Thyroid gland (tissue), 4 donors: ENCODE measurements around the gene C1orf167. TPM values are rescaled to one million over a fixed set of nuclear protein-coding genes. Genes with fewer than 3 reads are reported as not detected.

ENCODE experiments used
- DNase-seq, 2 donors: peaks; one replicate each; pipeline ENCODE4 v3.0.0-alpha.2; 2019
- H3K27ac ChIP-seq, 3 donors: fragments of 200-600 bp; sonication (generic); 1 replicate in 2 of 3; 2 replicates in 1 of 3; pipeline ENCODE4 v1.5.1; 2016 to 2019; ENCODE audit warnings: mild to moderate bottlenecking in 1 of 3, moderate library complexity in 1 of 3
- H3K27me3 ChIP-seq: fragments of 200-600 bp; sonication (generic); one replicate; pipeline ENCODE4 v1.5.1; 2019
- H3K36me3 ChIP-seq, 2 donors: fragments of 200-600 bp; sonication (generic); one replicate each; pipeline ENCODE4 v1.5.1; 2016 to 2019
- H3K4me1 ChIP-seq, 2 donors: fragments of 200-600 bp; sonication (generic); one replicate each; pipeline ENCODE4 v1.5.1; 2017 to 2019
- H3K4me3 ChIP-seq, 3 donors: fragments of 200-600 bp; sonication (generic); replicated peaks in 1 of 3; 1 replicate in 2 of 3; 2 replicates in 1 of 3; pipeline ENCODE4 v1.5.1; 2016; ENCODE audit warnings: mild to moderate bottlenecking in 1 of 3
- H3K9me3 ChIP-seq: fragments of 200-600 bp; sonication (generic); one replicate; pipeline ENCODE4 v1.5.1; 2017
- POLR2A ChIP-seq, 2 donors: fragments of 450-650 bp; IDR thresholded peaks; one replicate each; pipeline ENCODE4 v1.6.1; 2017; ENCODE audit warnings: antibody characterized with exemption in 2 of 2, mild to moderate bottlenecking in 2 of 2, moderate library complexity in 1 of 2
- WGBS, 2 donors: methylation state at CpG; one replicate each; pipeline ENCODE4 v1.1.5; 2017; 5-methylcytosine and 5-hydroxymethylcytosine counted together
- intact Hi-C: fragments of 100-400 bp; cut with DNase I; formaldehyde crosslinking; loops from one replicate; pipeline ENCODE4 v1.15.1; 2023
- total RNA-seq, 4 donors: library from RNA; depleted of rRNA; stranded (reverse); fragments of >200 nt; gene quantifications; one replicate each; pipeline ENCODE4 v1.2.3, GENCODE V29; 2016
- TF ChIP-seq, protein P1 (sequence below), 6 experiments: fragments of 200-600 bp in 3 of 6; fragments of 450-650 bp in 3 of 6; sonication (generic) in 3 of 6; IDR thresholded peaks; one replicate each; pipeline ENCODE4 v1.5.1; 2016 to 2019; ENCODE audit warnings: antibody characterized with exemption in 6 of 6, mild to moderate bottlenecking in 2 of 6, inconsistent platforms in 1 of 6, moderate library complexity in 1 of 6

The C1orf167 gene
- total RNA-seq, 4 donors from 2014 or later = 0.22 to 6.3 TPM; not detected in 2

DNA sequence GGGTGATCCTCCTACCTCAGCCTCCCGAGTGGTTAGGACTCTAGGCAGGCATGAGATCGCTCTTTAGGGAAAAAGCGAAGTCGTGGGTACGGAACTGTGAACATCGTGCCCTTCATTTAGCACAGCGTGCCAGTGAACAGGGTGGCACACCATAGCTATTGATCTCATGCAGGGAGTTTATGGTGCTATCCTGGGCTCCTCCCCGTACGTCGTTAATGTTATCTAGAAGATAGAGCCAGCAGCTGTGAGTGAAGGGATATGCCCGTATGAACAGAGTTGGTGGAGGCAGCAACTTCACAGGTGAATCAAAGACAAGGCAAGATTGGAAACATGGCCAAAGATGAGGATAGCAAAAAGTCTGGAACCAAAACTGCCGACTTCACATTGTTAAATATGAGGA lies 55.2 kb downstream of the C1orf167 start:
- TF ChIP-seq, protein P1, sequence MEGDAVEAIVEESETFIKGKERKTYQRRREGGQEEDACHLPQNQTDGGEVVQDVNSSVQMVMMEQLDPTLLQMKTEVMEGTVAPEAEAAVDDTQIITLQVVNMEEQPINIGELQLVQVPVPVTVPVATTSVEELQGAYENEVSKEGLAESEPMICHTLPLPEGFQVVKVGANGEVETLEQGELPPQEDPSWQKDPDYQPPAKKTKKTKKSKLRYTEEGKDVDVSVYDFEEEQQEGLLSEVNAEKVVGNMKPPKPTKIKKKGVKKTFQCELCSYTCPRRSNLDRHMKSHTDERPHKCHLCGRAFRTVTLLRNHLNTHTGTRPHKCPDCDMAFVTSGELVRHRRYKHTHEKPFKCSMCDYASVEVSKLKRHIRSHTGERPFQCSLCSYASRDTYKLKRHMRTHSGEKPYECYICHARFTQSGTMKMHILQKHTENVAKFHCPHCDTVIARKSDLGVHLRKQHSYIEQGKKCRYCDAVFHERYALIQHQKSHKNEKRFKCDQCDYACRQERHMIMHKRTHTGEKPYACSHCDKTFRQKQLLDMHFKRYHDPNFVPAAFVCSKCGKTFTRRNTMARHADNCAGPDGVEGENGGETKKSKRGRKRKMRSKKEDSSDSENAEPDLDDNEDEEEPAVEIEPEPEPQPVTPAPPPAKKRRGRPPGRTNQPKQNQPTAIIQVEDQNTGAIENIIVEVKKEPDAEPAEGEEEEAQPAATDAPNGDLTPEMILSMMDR (IDR thresholded peaks at IDR 0.05) = no peak
- TF ChIP-seq POLR2A (IDR thresholded peaks at IDR 0.05) = no peak
- Histone ChIP-seq H3K4me3 (no peak overlapping the region), H3K4me1 (no peaks in the 10 kb centered on the region), H3K9me3 (no peaks in the 10 kb centered on the region), H3K27ac (no peak overlapping the region), H3K36me3 (peaks cover 33 to 38% of the 10 kb centered on the region in 2 donors), H3K27me3 (no peaks in the 10 kb centered on the region)
- DNase-seq = no peak
- intact Hi-C loops = no loop called here
- WGBS, 2 donors = 96 to 98% methylated on average over 12 of the region's 12 CpGs

DNA sequence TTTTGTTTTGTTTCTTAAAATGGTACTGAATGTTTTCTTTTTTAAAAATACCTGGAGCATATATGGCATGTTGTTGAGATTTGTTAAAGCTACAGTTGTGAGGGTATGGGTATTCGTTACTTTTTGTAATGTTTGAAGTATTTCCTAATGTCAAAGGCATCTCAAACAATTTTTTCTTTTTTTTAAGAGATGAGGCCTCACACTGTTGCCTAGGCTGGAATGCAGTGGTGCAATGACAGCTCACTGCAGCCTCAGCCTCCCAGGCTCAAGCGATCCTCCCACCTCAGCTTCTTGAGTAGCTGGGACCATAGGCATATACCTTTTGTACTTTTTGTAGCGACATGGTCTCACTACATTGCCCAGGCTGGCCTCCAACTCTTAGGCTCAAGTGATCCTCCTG lies 60.1 kb downstream of the C1orf167 start:
- DNase-seq = no peak
- no peak overlapping the region for H3K27ac ChIP-seq
- no peak for TF ChIP-seq POLR2A (IDR thresholded peaks at IDR 0.05)
- TF ChIP-seq, protein P1 (IDR thresholded peaks at IDR 0.05) = no peak
- no peaks in the 10 kb centered on the region for H3K4me1 ChIP-seq
- intact Hi-C loops = no loop called here
- 89 to 90% methylated on average over 3 of the region's 3 CpGs for WGBS, 2 donors
- no peaks in the 10 kb centered on the region for H3K27me3 ChIP-seq
- H3K36me3 ChIP-seq = peaks cover 46 to 63% of the 10 kb centered on the region in 2 donors
- H3K9me3 ChIP-seq = no peaks in the 10 kb centered on the region
- no peak overlapping the region for H3K4me3 ChIP-seq

DNA sequence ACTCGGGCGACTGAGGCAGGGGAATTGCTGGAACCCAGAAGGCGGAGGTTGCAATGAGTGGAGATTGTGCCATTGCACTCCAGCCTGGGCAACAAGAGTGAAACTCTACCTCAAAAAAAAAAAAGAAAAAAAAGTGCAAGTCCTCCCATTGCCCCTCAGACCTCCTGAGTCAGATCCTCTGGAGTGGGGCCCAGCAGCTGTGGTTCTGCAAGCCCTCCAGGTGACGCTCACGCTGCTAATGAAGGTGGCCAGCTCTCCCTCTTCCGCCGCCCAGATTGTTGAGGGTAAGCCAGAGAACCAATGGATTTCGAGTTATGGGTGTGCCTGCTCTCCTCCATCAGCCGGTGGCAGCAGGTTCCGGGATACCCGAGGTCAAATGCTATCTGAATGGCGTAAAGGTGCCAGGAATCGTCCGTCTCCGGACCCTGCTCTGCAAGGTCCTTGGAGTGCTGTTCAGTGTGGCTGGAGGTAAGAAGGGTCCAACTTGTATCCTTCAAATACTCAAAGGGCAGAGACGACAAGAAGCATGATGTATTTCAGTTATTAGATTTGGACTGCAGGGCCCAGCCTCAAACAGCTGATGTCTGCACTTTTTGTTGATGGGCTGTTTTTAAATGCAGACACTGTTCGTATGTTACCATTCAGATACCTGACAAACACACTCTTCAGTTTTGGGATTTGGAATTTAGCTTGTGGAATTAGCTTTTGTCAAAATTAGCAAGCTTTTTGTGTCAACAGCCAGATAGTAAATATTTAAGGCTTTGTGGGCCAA lies 61.6 kb downstream of the C1orf167 start:
- H3K27ac ChIP-seq = no peak overlapping the region
- no peaks in the 10 kb centered on the region for H3K9me3 ChIP-seq
- no peak overlapping the region for H3K4me3 ChIP-seq
- TF ChIP-seq, protein P1 (IDR thresholded peaks at IDR 0.05) = no peak
- TF ChIP-seq POLR2A (IDR thresholded peaks at IDR 0.05) = no peak
- intact Hi-C loops = no loop called here
- H3K36me3 ChIP-seq = peaks cover 49 to 65% of the 10 kb centered on the region in 2 donors
- 92 to 94% methylated on average over 17 of the region's 17 CpGs for WGBS, 2 donors
- no peaks in the 10 kb centered on the region for H3K4me1 ChIP-seq
- H3K27me3 ChIP-seq = no peaks in the 10 kb centered on the region
- DNase-seq = no peak

DNA sequence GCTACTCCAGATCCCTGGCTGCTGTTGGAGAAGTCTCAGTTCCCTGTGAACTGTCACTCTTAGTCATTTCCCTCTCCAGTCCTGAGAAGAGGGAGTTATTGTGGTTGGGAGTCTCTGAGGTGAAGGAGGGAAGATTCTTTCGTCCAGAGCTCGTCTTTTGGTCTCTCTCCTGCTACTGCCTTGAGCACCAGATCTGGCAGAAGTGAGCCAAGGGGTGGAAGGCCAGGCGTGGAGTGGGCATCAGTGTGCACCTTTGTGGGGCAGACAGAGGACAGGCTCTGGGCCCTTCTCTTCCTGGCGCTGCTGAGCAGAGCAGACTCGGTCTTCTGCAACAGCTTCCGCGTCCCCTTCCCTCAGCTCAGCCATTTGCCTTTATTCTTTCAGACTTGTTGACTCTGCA lies 63.1 kb downstream of the C1orf167 start:
- no peaks in the 10 kb centered on the region for H3K4me1 ChIP-seq
- 92 to 96% methylated on average over 7 of the region's 7 CpGs for whole genome bisulfite sequencing, 2 donors
- intact Hi-C loops = no loop called here
- H3K4me3 ChIP-seq = no peak overlapping the region
- DNase-seq = no peak
- TF ChIP-seq, protein P1 (IDR thresholded peaks at IDR 0.05) = no peak
- no peak for TF ChIP-seq POLR2A (IDR thresholded peaks at IDR 0.05)
- H3K9me3 ChIP-seq = no peaks in the 10 kb centered on the region
- peaks cover 62 to 63% of the 10 kb centered on the region in 2 donors for H3K36me3 ChIP-seq
- no peaks in the 10 kb centered on the region for H3K27me3 ChIP-seq
- H3K27ac ChIP-seq = no peak overlapping the region

DNA sequence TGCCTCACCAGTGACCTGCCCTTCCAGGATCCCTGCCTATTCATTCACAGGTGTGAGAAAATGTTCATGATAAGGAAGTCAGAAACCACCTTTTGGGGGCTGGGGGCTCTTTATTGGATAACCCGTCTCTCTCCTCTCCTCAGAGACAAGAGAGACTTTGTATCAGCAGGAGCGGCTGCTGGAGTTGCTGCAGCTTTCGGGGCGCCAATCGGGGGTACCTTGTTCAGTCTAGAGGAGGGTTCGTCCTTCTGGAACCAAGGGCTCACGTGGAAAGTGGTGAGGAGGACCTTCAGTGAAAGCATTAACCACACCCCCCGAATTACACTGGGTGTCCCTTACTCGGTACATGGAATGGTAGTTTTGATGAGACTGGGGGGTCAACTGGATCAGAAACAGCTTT lies 65.0 kb downstream of the C1orf167 start:
- Histone ChIP-seq H3K36me3 (peaks cover 59 to 62% of the 10 kb centered on the region in 2 donors), H3K27me3 (no peaks in the 10 kb centered on the region), H3K27ac (no peak overlapping the region), H3K4me3 (no peak overlapping the region), H3K9me3 (no peaks in the 10 kb centered on the region), H3K4me1 (no peaks in the 10 kb centered on the region)
- intact Hi-C loops = no loop called here
- WGBS, 2 donors = 91% methylated on average over 9 of the region's 9 CpGs
- DNase-seq = no peak
- TF ChIP-seq, protein P1 (IDR thresholded peaks at IDR 0.05) = no peak
- no peak for TF ChIP-seq POLR2A (IDR thresholded peaks at IDR 0.05)
